Measurements from ENCODE around the gene HJURP. TPM values are rescaled to one million over a fixed set of nuclear protein-coding genes. Genes with fewer than 3 reads are reported as not detected.

The HJURP gene
- total RNA-seq, 1 donor from 2014 or later, result 11.4 TPM

DNA sequence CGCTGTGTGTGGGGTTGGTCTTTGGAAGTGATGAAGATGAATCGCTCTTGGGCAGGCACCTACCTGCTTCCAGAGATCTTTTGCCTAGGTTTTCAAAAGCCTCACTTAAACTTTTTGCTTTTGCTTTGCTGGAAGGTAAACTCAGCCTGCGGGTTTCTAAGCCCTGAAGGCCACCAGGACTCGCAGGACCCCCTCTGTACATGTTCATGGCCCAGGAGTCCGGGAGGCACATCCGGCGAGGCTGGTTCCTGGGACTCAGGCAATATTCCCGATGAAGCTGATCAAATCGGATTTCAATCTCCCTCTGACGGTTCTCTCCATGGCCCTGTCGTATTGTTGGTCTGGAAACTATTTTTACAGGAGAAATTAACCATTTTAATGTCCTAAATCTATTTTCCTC is 13.2 kb downstream of the HJURP start:
- Mint-ChIP-seq H3K27ac (ENCODE audit: unreplicated experiment) (no peak overlapping the region), H3K4me1 (ENCODE audit: unreplicated experiment) (no peaks in the 10 kb centered on the region), H3K36me3 (ENCODE audit: low read depth, unreplicated experiment) (peaks cover 35% of the 10 kb centered on the region), H3K27me3 (ENCODE audit: unreplicated experiment) (peaks cover 2% of the 10 kb centered on the region), H3K9me3 (ENCODE audit: unreplicated experiment) (no peaks in the 10 kb centered on the region), H3K4me3 (ENCODE audit: unreplicated experiment) (no peak overlapping the region)
- no peak for DNase-seq (ENCODE audit: low spot score)
- TF ChIP-seq, protein P1, sequence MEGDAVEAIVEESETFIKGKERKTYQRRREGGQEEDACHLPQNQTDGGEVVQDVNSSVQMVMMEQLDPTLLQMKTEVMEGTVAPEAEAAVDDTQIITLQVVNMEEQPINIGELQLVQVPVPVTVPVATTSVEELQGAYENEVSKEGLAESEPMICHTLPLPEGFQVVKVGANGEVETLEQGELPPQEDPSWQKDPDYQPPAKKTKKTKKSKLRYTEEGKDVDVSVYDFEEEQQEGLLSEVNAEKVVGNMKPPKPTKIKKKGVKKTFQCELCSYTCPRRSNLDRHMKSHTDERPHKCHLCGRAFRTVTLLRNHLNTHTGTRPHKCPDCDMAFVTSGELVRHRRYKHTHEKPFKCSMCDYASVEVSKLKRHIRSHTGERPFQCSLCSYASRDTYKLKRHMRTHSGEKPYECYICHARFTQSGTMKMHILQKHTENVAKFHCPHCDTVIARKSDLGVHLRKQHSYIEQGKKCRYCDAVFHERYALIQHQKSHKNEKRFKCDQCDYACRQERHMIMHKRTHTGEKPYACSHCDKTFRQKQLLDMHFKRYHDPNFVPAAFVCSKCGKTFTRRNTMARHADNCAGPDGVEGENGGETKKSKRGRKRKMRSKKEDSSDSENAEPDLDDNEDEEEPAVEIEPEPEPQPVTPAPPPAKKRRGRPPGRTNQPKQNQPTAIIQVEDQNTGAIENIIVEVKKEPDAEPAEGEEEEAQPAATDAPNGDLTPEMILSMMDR (IDR thresholded peaks at IDR 0.05; ENCODE audit: unreplicated experiment), result no peak

DNA sequence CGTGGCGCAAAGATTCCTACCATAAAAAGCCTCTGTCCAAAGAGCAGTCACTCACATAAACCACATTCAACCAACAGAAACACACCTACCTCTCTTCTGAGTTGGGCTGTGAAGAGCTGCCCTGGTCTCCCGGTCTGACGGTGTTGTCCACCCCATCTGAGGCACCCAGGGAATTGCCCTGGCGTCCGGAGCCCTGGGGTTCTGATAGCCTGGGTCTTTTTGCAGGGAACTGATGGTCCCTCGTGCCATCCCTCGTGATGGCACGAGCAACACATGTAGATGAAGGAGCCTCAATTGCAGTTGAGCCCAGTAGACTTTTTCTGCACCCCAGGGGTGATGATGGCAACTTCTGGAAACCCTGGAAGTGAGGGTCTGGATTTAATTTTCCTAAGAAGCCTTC is 13.8 kb downstream of the HJURP start:
- peaks cover 32% of the 10 kb centered on the region for H3K36me3 Mint-ChIP-seq (ENCODE audit: low read depth, unreplicated experiment)
- TF ChIP-seq, protein P1 (IDR thresholded peaks at IDR 0.05; ENCODE audit: unreplicated experiment), result no peak
- H3K27me3 Mint-ChIP-seq (ENCODE audit: unreplicated experiment), result peaks cover 2% of the 10 kb centered on the region
- H3K4me3 Mint-ChIP-seq (ENCODE audit: unreplicated experiment), result no peak overlapping the region
- H3K4me1 Mint-ChIP-seq (ENCODE audit: unreplicated experiment), result no peaks in the 10 kb centered on the region
- no peak for DNase-seq (ENCODE audit: low spot score)
- no peaks in the 10 kb centered on the region for H3K9me3 Mint-ChIP-seq (ENCODE audit: unreplicated experiment)
- no peak overlapping the region for H3K27ac Mint-ChIP-seq (ENCODE audit: unreplicated experiment)

DNA sequence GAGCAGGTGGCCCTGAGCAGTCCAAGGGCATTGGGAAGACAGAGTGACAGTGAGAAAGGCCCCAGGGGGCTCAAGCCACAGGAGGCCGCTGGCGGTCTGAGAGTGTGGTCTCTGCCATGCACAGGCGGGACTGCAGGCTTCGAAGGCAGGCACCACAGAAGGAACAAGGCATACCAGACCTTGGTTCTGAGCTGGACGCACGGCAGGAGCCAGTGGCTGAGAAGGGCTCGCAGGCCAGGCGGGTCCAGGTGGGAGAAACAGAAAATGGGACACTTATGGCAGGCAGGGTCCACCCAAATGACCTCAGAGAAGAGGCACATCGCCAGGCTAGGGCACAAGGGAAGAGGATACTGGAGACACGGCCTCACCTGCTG is 14.9 kb downstream of the HJURP start:
- Mint-ChIP-seq H3K27me3 (ENCODE audit: unreplicated experiment) (peaks cover 4% of the 10 kb centered on the region), H3K4me1 (ENCODE audit: unreplicated experiment) (no peaks in the 10 kb centered on the region), H3K27ac (ENCODE audit: unreplicated experiment) (no peak overlapping the region), H3K9me3 (ENCODE audit: unreplicated experiment) (no peaks in the 10 kb centered on the region), H3K36me3 (ENCODE audit: low read depth, unreplicated experiment) (peaks cover 32% of the 10 kb centered on the region), H3K4me3 (ENCODE audit: unreplicated experiment) (no peak overlapping the region)
- DNase-seq (ENCODE audit: low spot score), result no peak
- TF ChIP-seq, protein P1 (IDR thresholded peaks at IDR 0.05; ENCODE audit: unreplicated experiment), result no peak

DNA sequence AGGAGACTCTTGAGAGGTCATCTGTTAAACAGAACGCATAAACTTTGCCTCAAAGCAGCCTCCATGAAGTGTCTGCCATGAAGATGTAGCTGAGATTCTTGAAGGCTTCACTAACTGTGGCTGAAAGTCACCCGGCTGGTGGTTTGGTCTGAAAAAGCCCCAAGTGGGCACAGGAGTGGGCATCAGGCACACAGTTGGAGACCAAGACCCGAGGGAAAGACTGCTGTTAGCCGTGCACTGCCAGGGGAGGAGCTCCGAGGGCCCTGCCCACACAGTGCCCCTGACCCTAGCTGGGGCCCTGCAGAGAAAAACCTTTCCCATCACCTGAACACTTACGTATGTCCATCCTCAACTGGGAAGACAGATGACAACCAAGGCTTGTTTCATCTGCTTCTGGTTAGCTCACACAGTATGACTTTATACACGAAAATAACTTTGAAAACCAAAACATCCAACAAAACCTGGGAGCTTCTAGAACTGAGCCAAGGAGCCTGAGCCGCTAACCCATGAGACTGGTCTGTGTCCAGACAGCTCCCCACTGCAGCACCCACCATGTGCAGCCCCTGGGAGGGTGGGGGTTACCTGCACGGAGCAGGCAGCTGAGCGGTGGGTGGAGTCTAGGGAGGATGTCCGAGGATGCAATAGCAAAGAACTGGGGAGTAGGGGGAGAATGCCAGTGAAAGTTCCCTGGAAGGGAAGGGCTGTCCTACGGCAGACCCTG is 15.4 kb downstream of the HJURP start:
- Mint-ChIP-seq H3K27ac (ENCODE audit: unreplicated experiment) (no peak overlapping the region), H3K4me3 (ENCODE audit: unreplicated experiment) (no peak overlapping the region), H3K27me3 (ENCODE audit: unreplicated experiment) (peaks cover 4% of the 10 kb centered on the region), H3K9me3 (ENCODE audit: unreplicated experiment) (no peaks in the 10 kb centered on the region), H3K4me1 (ENCODE audit: unreplicated experiment) (no peaks in the 10 kb centered on the region), H3K36me3 (ENCODE audit: low read depth, unreplicated experiment) (peaks cover 28% of the 10 kb centered on the region)
- no peak for DNase-seq (ENCODE audit: low spot score)
- TF ChIP-seq, protein P1 (IDR thresholded peaks at IDR 0.05; ENCODE audit: unreplicated experiment), result no peak

DNA sequence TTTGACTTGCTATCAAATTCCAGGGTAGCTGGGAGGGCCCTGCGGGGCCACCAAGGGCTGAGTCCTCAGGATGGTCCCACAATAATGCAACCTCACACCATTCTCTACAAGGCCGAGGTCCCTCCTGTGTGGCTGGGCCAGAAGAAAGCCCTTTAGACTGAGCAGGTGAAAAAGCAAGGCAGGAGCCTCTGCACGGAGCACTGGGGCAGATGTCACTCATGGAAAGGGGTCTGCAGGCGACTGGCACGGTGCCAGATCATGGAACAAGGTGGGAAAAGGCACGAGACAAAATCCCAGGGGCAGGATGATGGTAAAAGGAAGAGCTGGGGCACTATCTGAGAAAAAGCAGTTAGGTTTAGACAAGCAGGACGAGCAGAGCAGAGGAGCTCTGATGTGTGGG is 16.1 kb downstream of the HJURP start:
- H3K27me3 Mint-ChIP-seq (ENCODE audit: unreplicated experiment), result peaks cover 6% of the 10 kb centered on the region
- no peak overlapping the region for H3K27ac Mint-ChIP-seq (ENCODE audit: unreplicated experiment)
- H3K36me3 Mint-ChIP-seq (ENCODE audit: low read depth, unreplicated experiment), result peaks cover 22% of the 10 kb centered on the region
- no peaks in the 10 kb centered on the region for H3K4me1 Mint-ChIP-seq (ENCODE audit: unreplicated experiment)
- TF ChIP-seq, protein P1 (IDR thresholded peaks at IDR 0.05; ENCODE audit: unreplicated experiment), result no peak
- no peaks in the 10 kb centered on the region for H3K9me3 Mint-ChIP-seq (ENCODE audit: unreplicated experiment)
- no peak for DNase-seq (ENCODE audit: low spot score)
- no peak overlapping the region for H3K4me3 Mint-ChIP-seq (ENCODE audit: unreplicated experiment)
